ENCODE measurements around the gene OR6K2.
"Not testable (repeated sequence)": the region's sequence is repeated elsewhere in the genome, so short reads cannot be mapped to it uniquely, and the experiment has no call there.

OR6K2 gene

DNA sequence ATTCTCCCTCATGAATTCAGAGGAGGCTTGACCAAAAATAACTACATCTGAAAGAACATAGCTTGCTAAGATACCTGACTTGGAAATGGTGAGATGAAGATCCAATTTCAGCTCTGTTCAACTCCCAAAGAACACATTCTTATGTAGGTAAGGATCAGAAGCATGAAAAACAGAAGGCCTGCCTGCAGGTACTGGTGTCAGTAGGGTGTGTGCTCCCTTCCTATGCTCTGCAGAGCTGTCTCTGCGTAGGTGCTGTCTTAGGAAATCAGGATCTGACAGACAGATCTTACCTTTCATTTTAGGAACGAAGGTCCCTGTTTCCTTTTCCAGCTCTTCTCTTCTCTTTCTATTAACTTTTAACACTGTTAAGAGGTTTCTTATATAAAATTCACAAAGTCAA, 5.6 kb upstream of the OR6K2 start:
- no peak for TF ChIP-seq CTCF (IDR thresholded peaks at IDR 0.05; ENCODE audit: borderline replicate concordance, control extremely low read depth, extremely low read depth, insufficient read depth, missing control alignments)
- no peak for DNase-seq (ENCODE audit: low spot score)
- in situ Hi-C loops (cut with MboI; ENCODE audit: low sequenced_read_pairs, unreplicated experiment): no loop called here

DNA sequence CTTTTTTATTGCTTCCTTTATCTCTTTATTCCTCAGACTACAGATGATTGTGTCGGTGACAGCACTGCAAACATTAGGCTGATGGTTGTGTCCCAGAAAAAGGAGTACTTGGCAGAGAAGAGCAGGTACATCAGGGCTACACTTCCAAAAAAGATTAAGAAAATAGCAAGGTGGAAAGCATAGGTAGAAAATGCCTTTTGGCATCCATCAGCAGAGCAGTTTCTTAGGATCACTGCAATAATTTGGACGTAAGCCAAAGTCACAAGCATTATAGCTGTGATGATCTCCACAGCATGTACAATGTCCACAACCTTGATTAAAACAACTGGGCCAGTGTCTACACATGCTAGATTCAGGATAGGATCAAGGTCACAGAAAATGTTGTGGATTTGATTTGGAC, 5.9 kb downstream of the OR6K2 start:
- in situ Hi-C loops (cut with MboI; ENCODE audit: low sequenced_read_pairs, unreplicated experiment): no loop called here
- DNase-seq (ENCODE audit: low spot score): no peak
- TF ChIP-seq CTCF (IDR thresholded peaks at IDR 0.05; ENCODE audit: borderline replicate concordance, control extremely low read depth, extremely low read depth, insufficient read depth, missing control alignments): no peak

GRCh38 chr1:158692356-158692755, 8.1 kb downstream of the OR6K2 start:
- in situ Hi-C loops (cut with MboI; ENCODE audit: low sequenced_read_pairs, unreplicated experiment): no loop called here

DNA sequence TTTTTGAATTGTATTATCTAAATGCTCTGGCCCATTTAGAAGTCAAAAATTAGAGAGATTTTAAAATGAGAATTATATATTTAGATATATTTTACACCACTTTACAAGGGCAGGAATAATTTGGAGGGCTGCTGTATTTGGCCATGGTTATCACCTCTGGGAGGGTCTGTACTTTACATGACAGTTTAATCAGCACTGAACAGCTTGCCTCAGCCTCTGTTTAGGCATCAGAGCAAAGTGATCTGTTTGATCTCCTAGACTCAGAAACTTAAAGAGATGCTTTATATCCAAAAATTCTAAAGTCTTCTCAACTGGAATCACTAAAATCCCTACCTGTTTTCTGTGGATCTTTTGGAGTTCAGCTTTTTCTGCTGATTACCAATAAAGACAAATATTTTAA, 8.5 kb downstream of the OR6K2 start:
- in situ Hi-C loops (cut with MboI; ENCODE audit: low sequenced_read_pairs, unreplicated experiment): no loop called here
- DNase-seq (ENCODE audit: low spot score): no peak
- no peak for TF ChIP-seq CTCF (IDR thresholded peaks at IDR 0.05; ENCODE audit: borderline replicate concordance, control extremely low read depth, extremely low read depth, insufficient read depth, missing control alignments)

More at GRCh38 chr1:158692356-158692755, 8.1 kb downstream of the OR6K2 start:
- DNase-seq (ENCODE audit: low spot score): no peak
- TF ChIP-seq CTCF (IDR thresholded peaks at IDR 0.05; ENCODE audit: borderline replicate concordance, control extremely low read depth, extremely low read depth, insufficient read depth, missing control alignments): no peak

DNA sequence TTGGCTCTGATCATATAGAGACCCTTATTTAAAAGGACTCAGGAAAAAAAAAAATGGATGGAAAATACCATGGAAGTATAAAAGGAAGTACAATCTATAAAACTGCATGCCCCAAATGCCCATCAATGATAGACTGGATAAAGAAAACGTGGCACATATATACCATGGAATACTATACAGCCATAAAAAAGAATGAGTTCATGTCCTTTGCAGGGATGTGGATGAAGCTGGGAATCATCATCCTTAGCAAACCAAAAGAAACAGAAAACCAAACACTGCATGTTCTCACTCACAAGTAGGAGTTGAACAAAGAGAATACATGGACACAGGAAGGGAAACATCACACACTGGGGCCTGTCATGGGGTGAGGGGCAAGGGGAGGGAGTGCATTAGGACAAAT, 9.3 kb downstream of the OR6K2 start:
- in situ Hi-C loops (cut with MboI; ENCODE audit: low sequenced_read_pairs, unreplicated experiment); DNase-seq (ENCODE audit: low spot score): not testable (repeated sequence)

GRCh38 chr1:158689875-158690274, 10.6 kb downstream of the OR6K2 start:
- in situ Hi-C loops (cut with MboI; ENCODE audit: low sequenced_read_pairs, unreplicated experiment): no loop called here
- no peak for DNase-seq (ENCODE audit: low spot score)
- TF ChIP-seq CTCF (IDR thresholded peaks at IDR 0.05; ENCODE audit: borderline replicate concordance, control extremely low read depth, extremely low read depth, insufficient read depth, missing control alignments): no peak

DNA sequence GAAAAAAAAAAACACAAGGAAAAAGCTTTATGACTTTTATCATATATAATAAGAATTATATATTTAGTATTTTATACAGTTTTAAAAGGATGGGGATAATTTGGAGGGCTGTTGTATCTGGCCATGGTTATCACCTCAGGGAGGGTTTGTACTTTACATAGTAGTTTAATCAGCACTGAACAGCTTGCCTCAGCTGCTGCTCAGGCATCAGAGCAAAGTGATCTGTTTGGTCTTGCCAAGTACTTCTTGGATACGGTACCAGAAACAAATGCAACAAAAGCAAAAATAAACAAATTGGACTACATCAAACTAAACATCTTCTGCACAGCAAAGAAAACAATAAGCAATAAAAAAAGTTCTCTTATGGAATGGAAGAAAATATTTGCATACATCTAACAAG, 11.3 kb downstream of the OR6K2 start:
- no peak for TF ChIP-seq CTCF (IDR thresholded peaks at IDR 0.05; ENCODE audit: borderline replicate concordance, control extremely low read depth, extremely low read depth, insufficient read depth, missing control alignments)
- in situ Hi-C loops (cut with MboI; ENCODE audit: low sequenced_read_pairs, unreplicated experiment): no loop called here
- DNase-seq (ENCODE audit: low spot score): no peak

DNA sequence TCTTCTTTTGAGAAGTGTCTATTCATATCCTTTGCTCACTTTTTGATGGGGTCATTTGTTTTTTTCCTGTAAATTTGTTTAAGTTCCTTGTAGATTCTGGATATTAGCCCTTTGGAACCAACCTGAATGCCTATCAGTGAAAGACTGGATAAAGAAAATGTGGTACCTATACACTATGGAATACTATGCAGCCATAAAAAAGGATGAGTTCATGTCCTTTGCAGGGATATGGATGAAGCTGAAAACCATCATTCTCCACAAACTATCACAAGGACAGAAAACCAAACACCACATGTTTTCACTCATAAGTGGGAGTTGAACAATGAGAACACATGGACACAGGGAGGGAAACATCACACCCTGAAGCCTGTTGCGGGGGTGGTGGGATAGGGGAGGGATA, 12.1 kb downstream of the OR6K2 start:
- in situ Hi-C loops (cut with MboI; ENCODE audit: low sequenced_read_pairs, unreplicated experiment); DNase-seq (ENCODE audit: low spot score): not testable (repeated sequence)

All from GM13976 (cell line).